MM.1S (cell line): Measurements from ENCODE around the gene CARD11.

Experiments used
- DNase-seq: peaks from one replicate; pipeline ENCODE4 v3.0.0-alpha.2; 2015
- H2AFZ ChIP-seq: fragments of 300-600 bp; sonication (generic); 2 replicates; pipeline ENCODE4 v1.6.0; 2016; ENCODE audit warnings: antibody characterized with exemption, low read length
- H3F3A ChIP-seq: fragments of 300-600 bp; sonication (generic); 2 replicates; pipeline ENCODE4 v1.6.1; 2016; ENCODE audit warnings: mild to moderate bottlenecking, antibody characterized with exemption, low read length, moderate library complexity, mixed read lengths; ENCODE audit not compliant: insufficient read depth
- H3K27ac ChIP-seq: fragments of 300-600 bp; sonication (generic); 2 replicates; pipeline ENCODE4 v1.5.1; 2016; ENCODE audit warnings: mild to moderate bottlenecking, low read length
- H3K27me3 ChIP-seq: fragments of 300-600 bp; sonication (generic); replicated peaks from 2 replicates; pipeline ENCODE4 v1.6.0; 2016; ENCODE audit warnings: low read length; ENCODE audit not compliant: insufficient read depth
- H3K36me3 ChIP-seq: fragments of 300-600 bp; sonication (generic); replicated peaks from 2 replicates; pipeline ENCODE4 v1.6.1; 2016; ENCODE audit warnings: mild to moderate bottlenecking, low read length, mixed read lengths; ENCODE audit not compliant: insufficient read depth
- H3K4me1 ChIP-seq: fragments of 300-600 bp; sonication (generic); 2 replicates; pipeline ENCODE4 v1.6.1; 2016; ENCODE audit warnings: low read length, mixed read lengths
- H3K4me2 ChIP-seq: fragments of 300-600 bp; sonication (generic); 2 replicates; pipeline ENCODE4 v1.6.0; 2016; ENCODE audit warnings: low read depth, low read length
- H3K4me3 ChIP-seq: fragments of 300-600 bp; sonication (generic); 2 replicates; pipeline ENCODE4 v1.5.1; 2016; ENCODE audit warnings: low read length, mixed read lengths
- H3K79me2 ChIP-seq: fragments of 300-600 bp; sonication (generic); 2 replicates; pipeline ENCODE4 v1.6.1; 2016; ENCODE audit warnings: mixed run types, low read length, mixed read lengths
- H3K9ac ChIP-seq: fragments of 300-600 bp; sonication (generic); 2 replicates; pipeline ENCODE4 v1.6.1; 2016; ENCODE audit warnings: low read length, mixed read lengths
- H3K9me2 ChIP-seq: fragments of 300-600 bp; sonication (generic); replicated peaks from 2 replicates; pipeline ENCODE4 v1.6.1; 2016; ENCODE audit warnings: mild to moderate bottlenecking, low read length, mixed read lengths; ENCODE audit not compliant: insufficient read depth
- H3K9me3 ChIP-seq: fragments of 300-600 bp; sonication (generic); replicated peaks from 2 replicates; pipeline ENCODE4 v1.6.1; 2016; ENCODE audit warnings: mild to moderate bottlenecking, low read length, mixed read lengths; ENCODE audit not compliant: insufficient read depth
- H4K20me1 ChIP-seq: fragments of 300-600 bp; sonication (generic); 2 replicates; pipeline ENCODE4 v1.6.1; 2016; ENCODE audit warnings: mild to moderate bottlenecking, low read length, moderate library complexity, mixed read lengths; ENCODE audit not compliant: insufficient read depth
- EZH2 ChIP-seq: fragments of 300-600 bp; sonication (generic); optimal IDR thresholded peaks from 2 replicates; pipeline ENCODE3; 2017; ENCODE audit warnings: low read depth, mild to moderate bottlenecking, antibody characterized with exemption, low read length, mixed read lengths
- EZH2phosphoT487 ChIP-seq: fragments of 300-600 bp; sonication (generic); IDR thresholded peaks from 2 replicates; pipeline ENCODE4 v1.6.1; 2018; ENCODE audit warnings: antibody characterized with exemption, low read length
- TF ChIP-seq, protein P1 (sequence below): fragments of 300-600 bp; sonication (generic); IDR thresholded peaks from 2 replicates; pipeline ENCODE4 v1.5.1; 2016; ENCODE audit warnings: antibody characterized with exemption, low read length, mixed read lengths

Gene CARD11

DNA sequence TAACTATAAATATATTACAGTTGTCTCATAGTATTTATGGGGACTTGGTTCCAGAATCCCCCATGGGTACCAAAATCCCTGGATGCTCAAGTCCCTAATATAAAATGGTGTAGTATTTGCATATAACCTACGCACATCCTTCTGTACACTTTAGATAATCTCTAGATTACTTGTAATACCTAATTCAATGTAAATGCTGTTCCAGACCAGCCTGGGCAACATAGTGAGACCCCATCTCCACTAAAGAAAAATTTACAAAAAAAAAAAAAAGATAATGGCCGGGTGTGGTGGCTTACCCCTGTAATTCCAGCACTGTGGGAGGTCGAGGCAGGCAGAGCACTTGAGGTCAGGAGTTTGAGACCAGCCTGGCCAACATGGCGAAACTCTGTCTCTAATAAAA, 182.2 kb downstream of the CARD11 start:
- H3K9ac ChIP-seq = no peak overlapping the region
- no peak overlapping the region for H3K4me3 ChIP-seq
- no peak overlapping the region for H3K4me2 ChIP-seq
- no peak for DNase-seq
- no peaks in the 10 kb centered on the region for H3K9me2 ChIP-seq
- H3F3A ChIP-seq = peaks cover 4% of the 10 kb centered on the region; the same call in 1 of the 2 replicates
- no peak overlapping the region for H3K27ac ChIP-seq
- H3K79me2 ChIP-seq = no peaks in the 10 kb centered on the region
- TF ChIP-seq EZH2phosphoT487 = no peak
- no peak for TF ChIP-seq EZH2
- TF ChIP-seq, protein P1, sequence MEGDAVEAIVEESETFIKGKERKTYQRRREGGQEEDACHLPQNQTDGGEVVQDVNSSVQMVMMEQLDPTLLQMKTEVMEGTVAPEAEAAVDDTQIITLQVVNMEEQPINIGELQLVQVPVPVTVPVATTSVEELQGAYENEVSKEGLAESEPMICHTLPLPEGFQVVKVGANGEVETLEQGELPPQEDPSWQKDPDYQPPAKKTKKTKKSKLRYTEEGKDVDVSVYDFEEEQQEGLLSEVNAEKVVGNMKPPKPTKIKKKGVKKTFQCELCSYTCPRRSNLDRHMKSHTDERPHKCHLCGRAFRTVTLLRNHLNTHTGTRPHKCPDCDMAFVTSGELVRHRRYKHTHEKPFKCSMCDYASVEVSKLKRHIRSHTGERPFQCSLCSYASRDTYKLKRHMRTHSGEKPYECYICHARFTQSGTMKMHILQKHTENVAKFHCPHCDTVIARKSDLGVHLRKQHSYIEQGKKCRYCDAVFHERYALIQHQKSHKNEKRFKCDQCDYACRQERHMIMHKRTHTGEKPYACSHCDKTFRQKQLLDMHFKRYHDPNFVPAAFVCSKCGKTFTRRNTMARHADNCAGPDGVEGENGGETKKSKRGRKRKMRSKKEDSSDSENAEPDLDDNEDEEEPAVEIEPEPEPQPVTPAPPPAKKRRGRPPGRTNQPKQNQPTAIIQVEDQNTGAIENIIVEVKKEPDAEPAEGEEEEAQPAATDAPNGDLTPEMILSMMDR = no peak
- H3K4me1 ChIP-seq = peaks cover 13% of the 10 kb centered on the region
- no peaks in the 10 kb centered on the region for H3K9me3 ChIP-seq
- H3K27me3 ChIP-seq = no peaks in the 10 kb centered on the region
- H3K36me3 ChIP-seq = no peaks in the 10 kb centered on the region
- H4K20me1 ChIP-seq = no peaks in the 10 kb centered on the region
- H2AFZ ChIP-seq = no peak overlapping the region

DNA sequence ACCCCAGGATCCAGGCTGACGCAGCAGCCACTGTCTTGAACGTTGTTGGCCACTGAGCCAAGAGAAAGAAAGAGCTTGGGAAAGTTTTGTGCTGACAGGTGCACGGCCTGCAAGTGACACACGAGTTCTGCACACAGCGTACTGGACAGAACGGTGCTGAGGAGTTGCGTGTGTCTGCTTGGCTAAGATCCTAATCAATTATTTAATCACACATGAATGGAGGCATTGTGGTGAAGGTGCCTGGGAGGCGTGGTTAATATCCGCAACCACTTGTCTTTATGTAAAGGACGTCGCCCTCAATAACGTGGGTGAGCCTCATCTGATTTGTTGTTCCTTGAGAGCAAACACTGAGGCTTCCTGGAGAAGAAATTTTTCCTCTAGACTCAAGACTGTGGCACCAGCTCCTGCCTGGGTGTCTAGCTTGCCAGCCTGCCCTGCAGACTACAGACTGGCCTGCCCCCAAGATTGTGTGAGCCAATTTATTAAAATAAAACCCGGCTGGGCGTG, 183.0 kb downstream of the CARD11 start:
- Histone ChIP-seq H3K4me3 (no peak overlapping the region), H3K9me2 (no peaks in the 10 kb centered on the region), H3K4me2 (no peak overlapping the region), H3K79me2 (no peaks in the 10 kb centered on the region), H3K9me3 (no peaks in the 10 kb centered on the region), H3K27me3 (no peaks in the 10 kb centered on the region), H2AFZ (no peak overlapping the region), H3F3A (peaks cover 4% of the 10 kb centered on the region; the same call in 1 of the 2 replicates), H3K36me3 (no peaks in the 10 kb centered on the region), H3K9ac (no peak overlapping the region), H3K27ac (no peak overlapping the region), H3K4me1 (peaks cover 13% of the 10 kb centered on the region), H4K20me1 (no peaks in the 10 kb centered on the region)
- no peak for DNase-seq
- TF ChIP-seq EZH2 (no peak), EZH2phosphoT487 (no peak)
- TF ChIP-seq, protein P1 = no peak

DNA sequence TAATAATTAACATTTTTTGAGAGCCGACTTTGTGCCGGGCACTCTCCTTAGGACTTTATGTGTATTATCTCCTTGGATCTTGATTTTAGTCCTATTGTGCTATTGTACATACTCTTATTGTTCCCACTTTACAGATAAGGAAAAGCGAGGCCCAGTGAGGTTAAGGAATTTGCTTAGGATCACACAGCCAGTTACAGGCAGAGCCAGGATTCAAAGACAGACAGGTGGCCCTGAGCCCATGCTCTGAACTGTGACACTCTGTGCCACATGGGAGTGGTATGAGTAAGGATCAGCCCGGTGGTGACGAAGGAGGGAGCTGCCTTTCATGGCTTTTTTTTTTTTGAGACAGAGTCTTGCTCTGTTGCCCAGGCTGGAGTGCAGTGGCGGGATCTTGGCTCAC, 183.7 kb downstream of the CARD11 start:
- H2AFZ ChIP-seq = no peak overlapping the region
- no peaks in the 10 kb centered on the region for H3K36me3 ChIP-seq
- TF ChIP-seq EZH2phosphoT487 (no peak), EZH2 (no peak)
- TF ChIP-seq, protein P1 = no peak
- H3K9me2 ChIP-seq = no peaks in the 10 kb centered on the region
- H3K9ac ChIP-seq = no peak overlapping the region
- no peaks in the 10 kb centered on the region for H4K20me1 ChIP-seq
- DNase-seq = no peak
- no peaks in the 10 kb centered on the region for H3K9me3 ChIP-seq
- peaks cover 4% of the 10 kb centered on the region; the same call in 1 of the 2 replicates for H3F3A ChIP-seq
- H3K4me3 ChIP-seq = no peak overlapping the region
- no peak overlapping the region for H3K27ac ChIP-seq
- H3K4me1 ChIP-seq = peaks cover 13% of the 10 kb centered on the region
- no peaks in the 10 kb centered on the region for H3K27me3 ChIP-seq
- H3K4me2 ChIP-seq = no peak overlapping the region
- H3K79me2 ChIP-seq = no peaks in the 10 kb centered on the region
